Measurements from ENCODE around the gene FGD5.
A peak's percentile ranks its signal among the peaks of the same experiment; 100 is the strongest.
"Not testable (repeated sequence)": the region's sequence is repeated elsewhere in the genome, so short reads cannot be mapped to it uniquely, and the experiment has no call there.

The FGD5 gene

GRCh38 chr3:14879211-14879874 is 60.6 kb downstream of the FGD5 start:
- peak in 1 of 2 experiments; percentile 10 for DNase-seq

- no peak for DNase-seq
These were observed 61.8 kb downstream of the FGD5 start for GRCh38 chr3:14880447-14881106.

GRCh38 chr3:14883226-14883625 is 64.5 kb downstream of the FGD5 start:
- no peak for DNase-seq

- no peak for DNase-seq
These were observed 65.9 kb downstream of the FGD5 start for GRCh38 chr3:14884665-14885064.

- DNase-seq: no peak
These were observed 66.5 kb downstream of the FGD5 start for GRCh38 chr3:14885307-14885706.

GRCh38 chr3:14886101-14886500 is 67.3 kb downstream of the FGD5 start:
- no peak for DNase-seq

- no peak for DNase-seq
These were observed 70.4 kb downstream of the FGD5 start for GRCh38 chr3:14889205-14889604.

GRCh38 chr3:14889943-14890342 is 71.2 kb downstream of the FGD5 start:
- no peak for DNase-seq

GRCh38 chr3:14890476-14890875 is 71.7 kb downstream of the FGD5 start:
- DNase-seq: no peak

- no peak for DNase-seq
These were observed 72.7 kb downstream of the FGD5 start for GRCh38 chr3:14891135-14892132.

GRCh38 chr3:14892226-14892625 is 73.5 kb downstream of the FGD5 start:
- no peak for DNase-seq

GRCh38 chr3:14894085-14894484 is 75.3 kb downstream of the FGD5 start:
- DNase-seq: no peak

GRCh38 chr3:14897266-14897665 is 78.5 kb downstream of the FGD5 start:
- DNase-seq: no peak

- no peak for DNase-seq
These were observed 80.2 kb downstream of the FGD5 start for GRCh38 chr3:14898929-14899328.

- no peak for DNase-seq
These were observed 81.3 kb downstream of the FGD5 start for GRCh38 chr3:14899993-14900618.

GRCh38 chr3:14900881-14901873 is 82.4 kb downstream of the FGD5 start:
- DNase-seq: no peak

- no peak for DNase-seq
These were observed 84.0 kb downstream of the FGD5 start for GRCh38 chr3:14902719-14903118.

- DNase-seq: not testable (repeated sequence)
These were observed 84.7 kb downstream of the FGD5 start for GRCh38 chr3:14903501-14903900.

GRCh38 chr3:14905055-14905657 is 86.4 kb downstream of the FGD5 start:
- no peak for DNase-seq

GRCh38 chr3:14906355-14906971 is 87.7 kb downstream of the FGD5 start:
- DNase-seq: no peak
